K562 (cell line): Measurements from ENCODE around the gene TAMALIN. TPM values are rescaled to one million over a fixed set of nuclear protein-coding genes. Genes with fewer than 3 reads are reported as not detected.

Experiments used
- CBX3 ChIP-seq, 2 experiments: IDR thresholded peaks; 1 replicate in 1 of 2; 2 replicates in 1 of 2; pipeline ENCODE4 v1.6.1; 2012; ENCODE audit warnings: inconsistent platforms in 2 of 2, low read length in 2 of 2, borderline replicate concordance in 1 of 2, control low read depth in 1 of 2
- CC2D1A ChIP-seq: fragments of 450-650 bp; IDR thresholded peaks from 2 replicates; pipeline ENCODE4 v1.6.1; 2017; ENCODE audit warnings: mild to moderate bottlenecking
- CREM ChIP-seq: IDR thresholded peaks from 2 replicates; pipeline ENCODE4 v1.6.1; 2014; ENCODE audit warnings: antibody characterized with exemption, low read depth
- CTBP1 ChIP-seq: fragments of 450-650 bp; IDR thresholded peaks from 2 replicates; pipeline ENCODE4 v1.6.1; 2016; ENCODE audit warnings: borderline replicate concordance
- CXXC5 ChIP-seq: fragments of 250-450 bp; sonication (Bioruptor Pico); IDR thresholded peaks from 2 replicates; pipeline ENCODE4 v1.8.0; 2022; ENCODE audit warnings: inconsistent platforms, mild to moderate bottlenecking, moderate library complexity
- EP400 ChIP-seq: fragments of 450-650 bp; IDR thresholded peaks from 2 replicates; pipeline ENCODE4 v1.6.1; 2017; ENCODE audit warnings: antibody characterized with exemption, mild to moderate bottlenecking, moderate library complexity
- ERF ChIP-seq: fragments of 450-650 bp; formaldehyde crosslinking; IDR thresholded peaks from 2 replicates; pipeline ENCODE4 v1.4.0; 2020; ENCODE audit warnings: mild to moderate bottlenecking, mixed read lengths
- FOXA3 ChIP-seq, 2 experiments: fragments of 450-650 bp in 1 of 2; sonication (generic) in 1 of 2; formaldehyde crosslinking; IDR thresholded peaks in 1 of 2; conservative IDR thresholded peaks in 1 of 2; 2 replicates each; pipeline versions ENCODE4 v1.4.0 to v1.8.0; 2020 to 2022; ENCODE audit warnings: mild to moderate bottlenecking in 2 of 2, missing genetic modification reagents in 1 of 2
- FOXM1 ChIP-seq, 2 experiments: fragments of 450-650 bp in 1 of 2; sonication (generic) in 1 of 2; formaldehyde crosslinking in 1 of 2; IDR thresholded peaks; 2 replicates each; pipeline versions ENCODE4 v1.6.1 to v1.9.0; 2017 to 2022; ENCODE audit warnings: low read depth in 2 of 2, mild to moderate bottlenecking in 2 of 2, missing genetic modification reagents in 1 of 2, moderate library complexity in 1 of 2
- HOXB6 ChIP-seq: fragments of 250-450 bp; sonication (Bioruptor Pico); IDR thresholded peaks from 2 replicates; pipeline ENCODE4 v1.5.1; 2022; ENCODE audit warnings: mild to moderate bottlenecking, borderline replicate concordance
- KAT2B ChIP-seq: IDR thresholded peaks from one replicate; pipeline ENCODE4 v1.6.1; 2012; ENCODE audit warnings: low read depth, mild to moderate bottlenecking, control low read depth, inconsistent platforms, low read length, moderate library complexity
- KDM2B ChIP-seq: fragments of 250-450 bp; sonication (Bioruptor Pico); IDR thresholded peaks from 2 replicates; pipeline ENCODE4 v1.8.0; 2021; ENCODE audit warnings: mild to moderate bottlenecking, moderate library complexity
- MAFF ChIP-seq: IDR thresholded peaks from 2 replicates; pipeline ENCODE4 v1.6.1; 2012; ENCODE audit warnings: low read length, improper control_type of control experiment
- RAD51 ChIP-seq: fragments of 450-650 bp; IDR thresholded peaks from 2 replicates; pipeline ENCODE4 v1.7.1; 2016; ENCODE audit warnings: low read depth, mild to moderate bottlenecking, borderline replicate concordance
- RB1 ChIP-seq: fragments of 450-650 bp; IDR thresholded peaks from 2 replicates; pipeline ENCODE4 v1.6.1; 2017; ENCODE audit warnings: low read depth, mild to moderate bottlenecking
- RHOXF2B ChIP-seq: fragments of 250-450 bp; sonication (Bioruptor Pico); conservative IDR thresholded peaks from 2 replicates; pipeline ENCODE4 v1.5.1; 2021
- SMAD3 ChIP-seq: fragments of 450-650 bp; formaldehyde crosslinking; conservative IDR thresholded peaks from 2 replicates; pipeline ENCODE4 v1.4.0; 2020; ENCODE audit warnings: mild to moderate bottlenecking
- SMARCA4 ChIP-seq: fragments of 450-650 bp; IDR thresholded peaks from 2 replicates; pipeline ENCODE4 v1.6.1; 2016
- SRSF1 ChIP-seq: fragments of 200-400 bp; formaldehyde crosslinking; IDR thresholded peaks from 2 replicates; pipeline ENCODE4 v1.6.1; 2017; ENCODE audit warnings: mild to moderate bottlenecking, low read depth, low read length, moderate library complexity
- TAF15 ChIP-seq: fragments of 200-400 bp; formaldehyde crosslinking; IDR thresholded peaks from 2 replicates; pipeline ENCODE4 v1.6.1; 2017; ENCODE audit warnings: mild to moderate bottlenecking, low read depth, low read length, moderate library complexity
- TRIM28 ChIP-seq: fragments of 450-650 bp; IDR thresholded peaks from 2 replicates; pipeline ENCODE4 v1.6.1; 2017
- ZNF79 ChIP-seq: fragments of 250-450 bp; sonication (Bioruptor Pico); IDR thresholded peaks from 2 replicates; pipeline ENCODE4 v1.4.0; 2020; ENCODE audit warnings: low read depth, mild to moderate bottlenecking, moderate library complexity
- polyA plus RNA-seq, 8 experiments: library from polyadenylated mRNA; depleted of rRNA in 4 of 8; stranded (reverse) in 5 of 8; unstranded in 3 of 8; fragments of >200 nt; fragmentation: Nextera tagmentation in 2 of 8; fragmentation: Illumina TruSeq in 1 of 8; extraction: Ambion mirVana in 2 of 8; extraction: Trizol in 1 of 8; gene quantifications; 2 replicates each; pipeline versions ENCODE4 v1.2.1 to v1.2.3, GENCODE V29; 2011 to 2014; ENCODE audit warnings: inconsistent platforms in 1 of 8, missing spikeins in 1 of 8
- total RNA-seq, 7 experiments: library from RNA; depleted of rRNA in 6 of 7; stranded (reverse); fragments of >200 nt in 6 of 7; fragmentation: Illumina TruSeq in 2 of 7; extraction: Trizol in 2 of 7; gene quantifications; 2 replicates each; pipeline versions ENCODE4 v1.2.1 to v1.2.3, GENCODE V29; 2011 to 2021; ENCODE audit warnings: low replicate concordance in 1 of 7
- TF ChIP-seq, protein P1 (sequence below): sonication (generic); formaldehyde crosslinking; IDR thresholded peaks from 2 replicates; pipeline ENCODE4 v1.8.1; 2023; ENCODE audit warnings: mild to moderate bottlenecking, missing genetic modification reagents, moderate library complexity
- TF ChIP-seq, protein P2 (sequence below), 2 experiments: fragments of 250-450 bp in 1 of 2; fragments of 450-650 bp in 1 of 2; sonication (Bioruptor Pico) in 1 of 2; IDR thresholded peaks; 2 replicates each; pipeline versions ENCODE4 v1.6.1 to v1.8.0; 2016 to 2021; ENCODE audit warnings: mild to moderate bottlenecking in 2 of 2, moderate library complexity in 2 of 2, missing compliant biosample characterization in 1 of 2, missing genetic modification characterization in 1 of 2
- TF ChIP-seq, protein P3 (sequence below): sonication (generic); formaldehyde crosslinking; IDR thresholded peaks from 2 replicates; pipeline ENCODE4 v1.8.0; 2022; ENCODE audit warnings: missing genetic modification reagents, mild to moderate bottlenecking, borderline replicate concordance
- TF ChIP-seq, protein P4 (sequence below): sonication (generic); formaldehyde crosslinking; IDR thresholded peaks from 2 replicates; pipeline ENCODE4 v1.8.0; 2022; ENCODE audit warnings: missing genetic modification reagents, mild to moderate bottlenecking, borderline replicate concordance

Gene TAMALIN
- total and polyA plus RNA-seq, 9 of the 15 experiments (the other 6 are each of a cell fraction or from before 2014, with no cell fraction given): 0.74 to 2.2 (median 1.5) TPM; not detected in 2

DNA sequence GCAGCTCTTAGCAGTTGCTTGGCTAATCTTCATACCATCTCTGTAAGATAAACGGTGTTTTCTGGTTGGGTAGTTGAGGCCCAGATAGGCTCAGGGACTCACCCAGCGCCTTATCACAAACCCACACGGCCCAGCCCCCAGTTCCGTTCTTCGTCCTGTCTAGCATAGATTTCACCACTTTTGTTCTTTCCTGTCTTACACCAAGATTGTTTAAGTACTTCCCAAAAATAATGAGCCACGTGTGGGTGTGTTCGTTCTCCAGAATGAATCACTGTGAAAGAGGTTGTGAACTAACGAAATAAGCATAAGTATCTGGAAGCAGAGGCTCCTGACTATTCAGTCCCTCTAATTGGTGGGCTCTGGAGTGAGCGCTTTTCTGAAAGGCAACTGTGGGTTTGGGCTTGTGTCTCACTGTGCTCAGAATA is 33.9 kb upstream of the TAMALIN start (continued):
- TF ChIP-seq FOXA3 (CRISPR knock-in tag; conservative IDR thresholded peaks at IDR 0.05 in 1 of 2, IDR thresholded peaks at IDR 0.05 in 1 of 2) (no peak), RAD51 (peak; percentile 26; the same call in 1 of the 2 replicates), RB1 (no peak), CC2D1A (peak; percentile 86), CXXC5 (CRISPR knock-in tag) (peak; percentile 95), ERF (no peak), HOXB6 (CRISPR knock-in tag) (no peak), CTBP1 (peak; percentile 93), CREM (peak; percentile 76), SRSF1 (no peak), RHOXF2B (no peak), SMAD3 (CRISPR knock-in tag) (peak; percentile 69; the same call in 1 of the 2 replicates), TRIM28 (0 out of 2 replicates have a peak, but pooled peaks have one; percentile 49), ZNF79 (CRISPR knock-in tag) (no peak), MAFF (no peak), KDM2B (CRISPR knock-in tag) (no peak), TAF15 (no peak), FOXM1 (IDR thresholded peaks at IDR 0.05; ENCODE audit: low read depth) (peak; percentile 83), FOXM1 (CRISPR knock-in tag; IDR thresholded peaks at IDR 0.05; ENCODE audit: low read depth) (no peak), SMARCA4 (peak; percentile 97), KAT2B (no peak), EP400 (peak; percentile 54), CBX3 (IDR thresholded peaks at IDR 0.05; ENCODE audit: borderline replicate concordance in 1 of 2, low read length in 2 of 2) (peak in 1 of 2 experiments; percentile 43; a peak in 1 of 3 replicates)
- TF ChIP-seq, protein P1, sequence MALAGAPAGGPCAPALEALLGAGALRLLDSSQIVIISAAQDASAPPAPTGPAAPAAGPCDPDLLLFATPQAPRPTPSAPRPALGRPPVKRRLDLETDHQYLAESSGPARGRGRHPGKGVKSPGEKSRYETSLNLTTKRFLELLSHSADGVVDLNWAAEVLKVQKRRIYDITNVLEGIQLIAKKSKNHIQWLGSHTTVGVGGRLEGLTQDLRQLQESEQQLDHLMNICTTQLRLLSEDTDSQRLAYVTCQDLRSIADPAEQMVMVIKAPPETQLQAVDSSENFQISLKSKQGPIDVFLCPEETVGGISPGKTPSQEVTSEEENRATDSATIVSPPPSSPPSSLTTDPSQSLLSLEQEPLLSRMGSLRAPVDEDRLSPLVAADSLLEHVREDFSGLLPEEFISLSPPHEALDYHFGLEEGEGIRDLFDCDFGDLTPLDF (CRISPR knock-in tag): no peak
- TF ChIP-seq, protein P2, sequence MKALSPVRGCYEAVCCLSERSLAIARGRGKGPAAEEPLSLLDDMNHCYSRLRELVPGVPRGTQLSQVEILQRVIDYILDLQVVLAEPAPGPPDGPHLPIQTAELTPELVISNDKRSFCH (CRISPR knock-in tag; IDR thresholded peaks at IDR 0.05): no peak
- TF ChIP-seq, protein P2 (tag; IDR thresholded peaks at IDR 0.05): no peak
- TF ChIP-seq, protein P3, sequence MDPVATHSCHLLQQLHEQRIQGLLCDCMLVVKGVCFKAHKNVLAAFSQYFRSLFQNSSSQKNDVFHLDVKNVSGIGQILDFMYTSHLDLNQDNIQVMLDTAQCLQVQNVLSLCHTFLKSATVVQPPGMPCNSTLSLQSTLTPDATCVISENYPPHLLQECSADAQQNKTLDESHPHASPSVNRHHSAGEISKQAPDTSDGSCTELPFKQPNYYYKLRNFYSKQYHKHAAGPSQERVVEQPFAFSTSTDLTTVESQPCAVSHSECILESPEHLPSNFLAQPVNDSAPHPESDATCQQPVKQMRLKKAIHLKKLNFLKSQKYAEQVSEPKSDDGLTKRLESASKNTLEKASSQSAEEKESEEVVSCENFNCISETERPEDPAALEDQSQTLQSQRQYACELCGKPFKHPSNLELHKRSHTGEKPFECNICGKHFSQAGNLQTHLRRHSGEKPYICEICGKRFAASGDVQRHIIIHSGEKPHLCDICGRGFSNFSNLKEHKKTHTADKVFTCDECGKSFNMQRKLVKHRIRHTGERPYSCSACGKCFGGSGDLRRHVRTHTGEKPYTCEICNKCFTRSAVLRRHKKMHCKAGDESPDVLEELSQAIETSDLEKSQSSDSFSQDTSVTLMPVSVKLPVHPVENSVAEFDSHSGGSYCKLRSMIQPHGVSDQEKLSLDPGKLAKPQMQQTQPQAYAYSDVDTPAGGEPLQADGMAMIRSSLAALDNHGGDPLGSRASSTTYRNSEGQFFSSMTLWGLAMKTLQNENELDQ (CRISPR knock-in tag): no peak
- TF ChIP-seq, protein P4, sequence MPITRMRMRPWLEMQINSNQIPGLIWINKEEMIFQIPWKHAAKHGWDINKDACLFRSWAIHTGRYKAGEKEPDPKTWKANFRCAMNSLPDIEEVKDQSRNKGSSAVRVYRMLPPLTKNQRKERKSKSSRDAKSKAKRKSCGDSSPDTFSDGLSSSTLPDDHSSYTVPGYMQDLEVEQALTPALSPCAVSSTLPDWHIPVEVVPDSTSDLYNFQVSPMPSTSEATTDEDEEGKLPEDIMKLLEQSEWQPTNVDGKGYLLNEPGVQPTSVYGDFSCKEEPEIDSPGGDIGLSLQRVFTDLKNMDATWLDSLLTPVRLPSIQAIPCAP (CRISPR knock-in tag): no peak
